ENCODE measurements around the gene AHNAK2. TPM values are rescaled to one million over a fixed set of nuclear protein-coding genes. Genes with fewer than 3 reads are reported as not detected.

Gene AHNAK2
- total RNA-seq, 1 donor from 2014 or later = 47.2 TPM

GRCh38 chr14:104973385-104974145 is 4.6 kb downstream of the AHNAK2 start:
- DNase-seq (ENCODE audit: extremely low read depth, low read depth, low spot score) = no peak

GRCh38 chr14:104973135-104973384 is 5.1 kb downstream of the AHNAK2 start:
- DNase-seq (ENCODE audit: extremely low read depth, low read depth, low spot score) = peak; percentile 65

GRCh38 chr14:104972301-104973134 is 5.7 kb downstream of the AHNAK2 start:
- no peak for DNase-seq (ENCODE audit: extremely low read depth, low read depth, low spot score)

GRCh38 chr14:104971447-104972240 is 6.5 kb downstream of the AHNAK2 start:
- no peak for DNase-seq (ENCODE audit: extremely low read depth, low read depth, low spot score)

- no peak for DNase-seq (ENCODE audit: extremely low read depth, low read depth, low spot score)
Measured at GRCh38 chr14:104970231-104971068, 7.7 kb downstream of the AHNAK2 start.

- no peak for DNase-seq (ENCODE audit: extremely low read depth, low read depth, low spot score)
Measured at GRCh38 chr14:104969741-104970230, 8.4 kb downstream of the AHNAK2 start.

GRCh38 chr14:104968541-104969401 is 9.4 kb downstream of the AHNAK2 start:
- no peak for DNase-seq (ENCODE audit: extremely low read depth, low read depth, low spot score)

GRCh38 chr14:104968153-104968527 is 10.0 kb downstream of the AHNAK2 start:
- DNase-seq (ENCODE audit: extremely low read depth, low read depth, low spot score) = no peak

GRCh38 chr14:104967386-104968152 is 10.6 kb downstream of the AHNAK2 start:
- no peak for DNase-seq (ENCODE audit: extremely low read depth, low read depth, low spot score)

GRCh38 chr14:104966981-104967385 is 11.2 kb downstream of the AHNAK2 start:
- DNase-seq (ENCODE audit: extremely low read depth, low read depth, low spot score) = no peak

GRCh38 chr14:104966261-104966865 is 11.8 kb downstream of the AHNAK2 start:
- DNase-seq (ENCODE audit: extremely low read depth, low read depth, low spot score) = no peak

- no peak for DNase-seq (ENCODE audit: extremely low read depth, low read depth, low spot score)
Measured at GRCh38 chr14:104965561-104966231, 12.5 kb downstream of the AHNAK2 start.

- no peak for DNase-seq (ENCODE audit: extremely low read depth, low read depth, low spot score)
Measured at GRCh38 chr14:104964546-104964945, 13.6 kb downstream of the AHNAK2 start.

- no peak for DNase-seq (ENCODE audit: extremely low read depth, low read depth, low spot score)
Measured at GRCh38 chr14:104957146-104958113, 20.7 kb downstream of the AHNAK2 start.

- DNase-seq (ENCODE audit: extremely low read depth, low read depth, low spot score) = no peak
Measured at GRCh38 chr14:104956290-104956890, 21.8 kb downstream of the AHNAK2 start.

- DNase-seq (ENCODE audit: extremely low read depth, low read depth, low spot score) = no peak
Measured at GRCh38 chr14:104955396-104955770, 22.8 kb downstream of the AHNAK2 start.

Data from glomerular endothelial cell (primary cell).